HL-60 (cell line): ENCODE results near the gene DNMT3L.
"Not testable (repeated sequence)": the region's sequence is repeated elsewhere in the genome, so short reads cannot be mapped to it uniquely, and the experiment has no call there.

Source experiments
- GABPA ChIP-seq: IDR thresholded peaks from 2 replicates; pipeline ENCODE4 v1.6.1; 2012; ENCODE audit warnings: low read depth
- POLR2AphosphoS5 ChIP-seq: IDR thresholded peaks from 2 replicates; pipeline ENCODE4 v1.6.1; 2012; ENCODE audit warnings: low read depth
- REST ChIP-seq: IDR thresholded peaks from 2 replicates; pipeline ENCODE4 v1.6.1; 2012; ENCODE audit warnings: low read depth; ENCODE audit not compliant: insufficient replicate concordance
- SPI1 ChIP-seq: IDR thresholded peaks from 2 replicates; pipeline ENCODE4 v1.6.1; 2012; ENCODE audit warnings: low read depth, mild to moderate bottlenecking, borderline replicate concordance
- TF ChIP-seq, protein P1 (sequence below): IDR thresholded peaks from one replicate; pipeline ENCODE4 v1.5.1; 2011; ENCODE audit warnings: low read length, control low read depth, inconsistent platforms; ENCODE audit not compliant: insufficient read depth

- TF ChIP-seq, protein P1, sequence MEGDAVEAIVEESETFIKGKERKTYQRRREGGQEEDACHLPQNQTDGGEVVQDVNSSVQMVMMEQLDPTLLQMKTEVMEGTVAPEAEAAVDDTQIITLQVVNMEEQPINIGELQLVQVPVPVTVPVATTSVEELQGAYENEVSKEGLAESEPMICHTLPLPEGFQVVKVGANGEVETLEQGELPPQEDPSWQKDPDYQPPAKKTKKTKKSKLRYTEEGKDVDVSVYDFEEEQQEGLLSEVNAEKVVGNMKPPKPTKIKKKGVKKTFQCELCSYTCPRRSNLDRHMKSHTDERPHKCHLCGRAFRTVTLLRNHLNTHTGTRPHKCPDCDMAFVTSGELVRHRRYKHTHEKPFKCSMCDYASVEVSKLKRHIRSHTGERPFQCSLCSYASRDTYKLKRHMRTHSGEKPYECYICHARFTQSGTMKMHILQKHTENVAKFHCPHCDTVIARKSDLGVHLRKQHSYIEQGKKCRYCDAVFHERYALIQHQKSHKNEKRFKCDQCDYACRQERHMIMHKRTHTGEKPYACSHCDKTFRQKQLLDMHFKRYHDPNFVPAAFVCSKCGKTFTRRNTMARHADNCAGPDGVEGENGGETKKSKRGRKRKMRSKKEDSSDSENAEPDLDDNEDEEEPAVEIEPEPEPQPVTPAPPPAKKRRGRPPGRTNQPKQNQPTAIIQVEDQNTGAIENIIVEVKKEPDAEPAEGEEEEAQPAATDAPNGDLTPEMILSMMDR = not testable (repeated sequence)
- TF ChIP-seq POLR2AphosphoS5, REST, GABPA, SPI1: not testable (repeated sequence)
Measured at GRCh38 chr21:44207860-44208646, 53.6 kb downstream of the DNMT3L start.
